Frontal cortex (tissue), 4 donors: Measurements from ENCODE around the gene MICAL1. TPM values are rescaled to one million over a fixed set of nuclear protein-coding genes. Genes with fewer than 3 reads are reported as not detected.
"Not testable (repeated sequence)": the region's sequence is repeated elsewhere in the genome, so short reads cannot be mapped to it uniquely, and the experiment has no call there.

Experiments
- DNase-seq, 2 donors: peaks; one replicate each; pipeline ENCODE4 v3.0.0; 2012; ENCODE audit warnings: low spot score in 2 of 2
- FAIRE-seq: peaks from 2 replicates; lab custom pipeline; 2012; peaks lifted over from hg19 to GRCh38; lab: Jason Lieb, UNC
- total RNA-seq: library from RNA; depleted of rRNA; stranded (reverse); fragments of >200 nt; gene quantifications from one replicate; pipeline ENCODE4 v1.2.3, GENCODE V29; 2014
- donor health status: control.
- donor health status: control.
- donor health status: control.

The MICAL1 gene
- total RNA-seq, 1 donor from 2014 or later: 27.3 TPM

- no peak for DNase-seq
- no peak for FAIRE-seq
Measured at GRCh38 chr6:109478841-109479624, 23.5 kb upstream of the MICAL1 start.

GRCh38 chr6:109478222-109478805 is 22.7 kb upstream of the MICAL1 start:
- DNase-seq (no peak), FAIRE-seq (no peak)

GRCh38 chr6:109477725-109478124 is 22.2 kb upstream of the MICAL1 start:
- no peak for DNase-seq
- no peak for FAIRE-seq

GRCh38 chr6:109477184-109477583 is 21.6 kb upstream of the MICAL1 start:
- DNase-seq (no peak), FAIRE-seq (no peak)

- DNase-seq (no peak), FAIRE-seq (no peak)
Measured at GRCh38 chr6:109475625-109476024, 20.1 kb upstream of the MICAL1 start.

GRCh38 chr6:109474995-109475394 is 19.4 kb upstream of the MICAL1 start:
- FAIRE-seq (no peak), DNase-seq (no peak)

GRCh38 chr6:109473120-109473519 is 17.5 kb upstream of the MICAL1 start:
- no peak for DNase-seq
- no peak for FAIRE-seq

- no peak for DNase-seq
- no peak for FAIRE-seq
Measured at GRCh38 chr6:109472132-109472995, 16.8 kb upstream of the MICAL1 start.

- FAIRE-seq: no peak
- no peak for DNase-seq
Measured at GRCh38 chr6:109471105-109471810, 15.7 kb upstream of the MICAL1 start.

GRCh38 chr6:109469591-109470189 is 14.1 kb upstream of the MICAL1 start:
- no peak for FAIRE-seq

GRCh38 chr6:109467696-109468095 is 12.1 kb upstream of the MICAL1 start:
- no peak for FAIRE-seq
- DNase-seq: no peak

More at GRCh38 chr6:109469591-109470189, 14.1 kb upstream of the MICAL1 start:
- DNase-seq: no peak

GRCh38 chr6:109466212-109466923 is 10.8 kb upstream of the MICAL1 start:
- FAIRE-seq (no peak), DNase-seq (no peak)

- DNase-seq (no peak), FAIRE-seq (no peak)
Measured at GRCh38 chr6:109465772-109466171, 10.2 kb upstream of the MICAL1 start.

GRCh38 chr6:109461733-109462526 is 6.4 kb upstream of the MICAL1 start:
- FAIRE-seq (no peak), DNase-seq (no peak)

- not testable (repeated sequence) for DNase-seq, FAIRE-seq
Measured at GRCh38 chr6:109461205-109461604, 5.6 kb upstream of the MICAL1 start.

GRCh38 chr6:109460161-109460829 is 4.7 kb upstream of the MICAL1 start:
- FAIRE-seq: no peak

GRCh38 chr6:109458774-109459531 is 3.4 kb upstream of the MICAL1 start:
- FAIRE-seq (no peak), DNase-seq (no peak)

More at GRCh38 chr6:109460161-109460829, 4.7 kb upstream of the MICAL1 start:
- DNase-seq: no peak
